GM12873 (cell line): ENCODE measurements around the gene ABHD10.

ENCODE experiments used
- TF ChIP-seq, protein P1 (sequence below): IDR thresholded peaks from 2 replicates; pipeline ENCODE4 v1.5.1; 2012; ENCODE audit warnings: low read depth, mild to moderate bottlenecking, moderate library complexity, low read length, control low read depth; ENCODE audit not compliant: insufficient read depth; ENCODE audit errors: missing control alignments

Gene ABHD10

DNA sequence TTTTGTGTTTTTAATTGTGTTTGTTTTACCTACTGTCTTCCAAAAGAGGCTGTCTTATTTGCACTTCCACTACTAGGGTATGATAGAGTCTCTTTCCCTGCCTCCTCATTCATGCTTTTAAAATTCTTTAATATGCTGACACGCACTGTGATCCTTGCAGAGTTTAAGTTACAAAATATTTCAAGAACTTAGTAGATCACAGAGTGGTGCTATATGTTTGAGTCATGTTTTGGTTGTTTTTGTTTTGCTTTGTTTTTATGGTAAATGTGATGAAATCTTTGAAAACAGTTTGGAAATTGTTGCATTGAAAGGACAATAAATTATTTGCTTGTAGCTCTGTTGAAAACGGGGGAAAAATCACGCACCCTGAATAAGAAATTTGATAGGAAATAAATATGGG lies 5.9 kb upstream of the ABHD10 start:
- TF ChIP-seq, protein P1, sequence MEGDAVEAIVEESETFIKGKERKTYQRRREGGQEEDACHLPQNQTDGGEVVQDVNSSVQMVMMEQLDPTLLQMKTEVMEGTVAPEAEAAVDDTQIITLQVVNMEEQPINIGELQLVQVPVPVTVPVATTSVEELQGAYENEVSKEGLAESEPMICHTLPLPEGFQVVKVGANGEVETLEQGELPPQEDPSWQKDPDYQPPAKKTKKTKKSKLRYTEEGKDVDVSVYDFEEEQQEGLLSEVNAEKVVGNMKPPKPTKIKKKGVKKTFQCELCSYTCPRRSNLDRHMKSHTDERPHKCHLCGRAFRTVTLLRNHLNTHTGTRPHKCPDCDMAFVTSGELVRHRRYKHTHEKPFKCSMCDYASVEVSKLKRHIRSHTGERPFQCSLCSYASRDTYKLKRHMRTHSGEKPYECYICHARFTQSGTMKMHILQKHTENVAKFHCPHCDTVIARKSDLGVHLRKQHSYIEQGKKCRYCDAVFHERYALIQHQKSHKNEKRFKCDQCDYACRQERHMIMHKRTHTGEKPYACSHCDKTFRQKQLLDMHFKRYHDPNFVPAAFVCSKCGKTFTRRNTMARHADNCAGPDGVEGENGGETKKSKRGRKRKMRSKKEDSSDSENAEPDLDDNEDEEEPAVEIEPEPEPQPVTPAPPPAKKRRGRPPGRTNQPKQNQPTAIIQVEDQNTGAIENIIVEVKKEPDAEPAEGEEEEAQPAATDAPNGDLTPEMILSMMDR = no peak

DNA sequence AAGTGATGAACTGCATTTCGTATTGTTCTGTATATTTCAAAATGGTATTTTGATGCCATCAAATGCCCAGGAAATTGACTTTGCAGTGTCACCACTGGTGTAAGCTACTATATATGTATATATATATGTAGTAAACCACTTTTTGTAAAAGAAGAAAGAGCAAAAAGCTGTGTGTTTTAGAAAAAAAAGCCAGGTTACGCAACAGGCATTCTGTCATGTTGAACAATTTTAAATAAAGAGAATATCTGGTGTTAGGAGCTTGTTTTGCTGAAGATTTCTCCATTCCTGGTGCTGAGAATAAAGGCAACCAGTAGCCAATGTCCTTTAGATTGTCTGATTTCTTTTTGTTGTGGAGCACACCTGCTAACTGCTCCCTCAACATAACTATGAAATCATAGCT lies 3.7 kb upstream of the ABHD10 start:
- TF ChIP-seq, protein P1 = no peak

DNA sequence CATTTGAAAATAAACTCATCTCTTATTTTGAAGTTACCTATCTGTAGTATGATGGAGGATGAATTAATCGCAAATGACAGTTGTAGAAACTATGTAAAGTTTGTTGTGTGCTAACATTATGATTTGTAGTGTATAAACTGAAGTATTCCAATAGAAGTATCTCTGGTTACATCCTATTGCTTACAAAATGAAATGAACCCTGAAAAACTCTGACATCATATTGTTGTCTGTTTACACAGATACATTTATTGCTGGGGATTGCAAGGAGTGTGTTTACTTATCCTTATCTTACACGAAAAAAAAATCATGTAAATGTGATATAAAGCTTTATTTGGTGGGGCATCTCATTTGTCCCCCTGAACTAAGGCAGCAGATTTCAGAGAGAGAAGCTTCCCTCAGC lies 2.6 kb upstream of the ABHD10 start:
- TF ChIP-seq, protein P1 = no peak

DNA sequence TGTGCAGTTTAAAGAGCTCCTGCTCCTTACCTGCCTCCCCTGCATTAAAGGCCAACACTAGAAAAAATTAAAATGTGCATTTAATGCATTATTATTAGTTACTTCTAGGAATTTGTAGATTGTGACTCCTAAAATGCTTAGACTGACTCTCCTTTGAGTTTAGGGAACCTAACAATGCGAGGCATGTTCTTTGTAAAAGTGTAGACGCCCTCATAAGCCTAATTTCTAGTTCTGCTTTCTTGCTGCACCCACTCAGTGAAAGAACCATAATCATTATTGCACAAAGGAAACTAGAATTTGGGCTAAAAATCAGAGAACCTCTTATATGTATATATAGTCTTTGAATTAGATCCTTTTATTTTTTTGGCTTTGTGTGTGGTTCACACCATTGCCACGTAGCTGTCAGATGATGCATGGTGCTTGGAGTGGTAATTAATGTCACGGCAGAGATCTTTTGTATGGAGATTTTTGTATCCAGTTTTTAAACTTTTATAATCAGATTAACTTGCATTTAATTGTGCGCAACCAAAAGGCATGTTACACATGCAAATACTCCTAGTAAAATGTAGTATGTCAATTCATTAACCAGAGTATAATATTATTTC lies 710 bp downstream of the ABHD10 start:
- TF ChIP-seq, protein P1 = no peak

DNA sequence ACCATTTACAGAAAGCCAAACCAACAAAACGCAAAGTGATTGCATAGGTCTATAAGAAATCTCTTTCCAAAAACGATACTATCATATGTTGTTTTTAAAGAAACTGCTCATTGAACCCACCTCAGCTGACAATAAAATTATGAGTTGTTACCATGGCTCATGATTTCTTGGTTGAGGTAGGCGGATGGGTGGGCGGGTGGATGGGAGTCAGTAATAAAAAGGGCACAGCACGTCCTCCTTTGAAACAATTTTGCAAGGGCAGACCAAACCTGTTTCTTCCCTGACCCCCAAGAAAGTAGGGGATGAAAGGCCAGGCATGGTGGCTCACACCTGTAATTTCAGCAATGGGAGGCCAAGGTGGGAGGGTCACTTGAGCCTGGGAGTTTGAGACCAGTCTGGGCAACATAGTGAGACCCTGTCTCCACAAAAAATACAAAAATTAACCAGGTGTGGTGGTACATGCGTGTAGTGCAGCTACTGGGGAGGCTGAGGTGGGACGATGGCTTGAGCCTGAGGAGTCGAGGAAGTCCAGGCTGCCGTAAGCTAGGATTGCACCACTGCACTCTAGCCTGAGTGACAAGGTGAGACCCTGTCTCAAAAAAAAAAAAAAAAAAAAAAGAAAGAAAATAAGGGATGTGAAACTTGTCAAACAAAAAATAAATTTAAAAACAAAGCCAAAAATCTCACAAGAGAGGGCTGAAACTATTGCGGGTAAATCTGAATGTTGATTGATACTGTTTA lies 2.1 kb downstream of the ABHD10 start:
- TF ChIP-seq, protein P1 = no peak

DNA sequence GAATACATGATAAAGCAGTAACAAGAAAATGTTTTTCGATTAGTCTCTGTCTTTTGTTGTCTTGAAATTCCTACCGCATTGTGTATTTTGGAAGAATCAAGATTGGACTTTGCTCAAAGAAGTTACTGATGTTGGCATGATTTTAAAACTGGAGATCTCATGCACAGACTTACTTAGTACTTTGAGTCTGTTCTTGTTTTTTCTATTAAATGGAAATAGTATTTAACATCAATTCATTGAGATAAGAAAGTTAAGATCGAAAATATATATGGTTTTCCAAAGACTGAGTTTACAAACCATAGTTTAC lies 2.6 kb downstream of the ABHD10 start:
- TF ChIP-seq, protein P1 = no peak

DNA sequence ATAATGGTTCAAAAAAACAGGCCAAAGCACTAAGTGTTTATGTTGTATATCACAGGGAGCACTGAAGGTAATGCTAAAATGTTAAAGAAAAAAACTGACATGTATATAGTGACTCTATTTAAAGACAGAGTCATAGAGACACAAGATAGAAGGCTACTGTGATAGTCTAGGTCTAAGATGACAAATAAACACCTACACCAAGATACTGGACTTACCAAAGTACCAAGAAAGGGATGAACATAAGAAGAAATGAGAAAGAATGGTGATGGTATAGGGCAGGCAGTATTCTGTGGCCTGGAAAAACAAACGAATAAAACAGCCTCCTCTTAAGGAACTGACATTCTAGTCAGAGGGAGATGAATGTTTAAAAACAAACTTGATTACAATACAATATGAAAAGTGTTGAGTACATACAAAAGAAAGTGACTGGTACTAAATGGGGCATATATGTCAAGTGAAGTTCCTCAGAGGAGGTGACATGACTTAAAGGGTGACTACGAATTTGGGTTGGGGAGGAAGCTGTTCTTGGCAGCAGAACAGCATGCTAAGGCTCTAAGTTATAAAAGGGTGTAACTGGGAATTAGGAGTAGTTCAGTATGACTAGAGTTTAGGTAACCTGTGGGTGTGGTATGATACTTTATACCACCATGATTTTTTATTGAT lies 5.9 kb downstream of the ABHD10 start:
- TF ChIP-seq, protein P1 = no peak
